A549 treated with ZK216348 at 1 μM for 4 hours (cell line): ENCODE results near the gene ALG1L2. TPM values are rescaled to one million over a fixed set of nuclear protein-coding genes. Genes with fewer than 3 reads are reported as not detected.

Experiments used
- total RNA-seq: library from RNA; stranded (reverse); fragments of 200-300 nt; extraction: Qiagen RNA extraction; gene quantifications from 5 replicates; pipeline ENCODE4 v1.2.3, GENCODE V29; 2022; ENCODE audit warnings: low read depth

Gene ALG1L2, protein sequence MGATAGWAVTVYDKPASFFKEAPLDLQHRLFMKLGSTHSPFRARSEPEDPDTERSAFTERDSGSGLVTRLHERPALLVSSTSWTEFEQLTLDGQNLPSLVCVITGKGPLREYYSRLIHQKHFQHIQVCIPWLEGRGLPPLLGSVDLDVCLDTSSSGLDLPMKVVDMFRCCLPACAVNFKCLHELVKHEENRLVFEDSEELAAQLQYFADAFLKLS
- total RNA-seq = not detected in 5 replicates

GRCh38 chr3:130081351-130081881 lies at the start of gene ALG1L2:
Gene ALG1L2 (plus strand): TSS chr3:130081831. CDS start chr3:130082017, 186 bp downstream.

Other genes starting within 250 kb of the ALG1L2 start
- gene TMCC1, start 188.1 kb upstream of the ALG1L2 start, total RNA-seq = 7.2 to 20.1 TPM (median 10.4 TPM) in 5 replicates
- gene TRH, start 107.1 kb upstream of the ALG1L2 start, total RNA-seq = not detected in 5 replicates